ENCODE data around the gene CPNE2. TPM values are rescaled to one million over a fixed set of nuclear protein-coding genes. Genes with fewer than 3 reads are reported as not detected.

Gene CPNE2
- total and polyA plus RNA-seq, 4 donors = 38.1 to 76.3 (median 52.2) TPM

DNA sequence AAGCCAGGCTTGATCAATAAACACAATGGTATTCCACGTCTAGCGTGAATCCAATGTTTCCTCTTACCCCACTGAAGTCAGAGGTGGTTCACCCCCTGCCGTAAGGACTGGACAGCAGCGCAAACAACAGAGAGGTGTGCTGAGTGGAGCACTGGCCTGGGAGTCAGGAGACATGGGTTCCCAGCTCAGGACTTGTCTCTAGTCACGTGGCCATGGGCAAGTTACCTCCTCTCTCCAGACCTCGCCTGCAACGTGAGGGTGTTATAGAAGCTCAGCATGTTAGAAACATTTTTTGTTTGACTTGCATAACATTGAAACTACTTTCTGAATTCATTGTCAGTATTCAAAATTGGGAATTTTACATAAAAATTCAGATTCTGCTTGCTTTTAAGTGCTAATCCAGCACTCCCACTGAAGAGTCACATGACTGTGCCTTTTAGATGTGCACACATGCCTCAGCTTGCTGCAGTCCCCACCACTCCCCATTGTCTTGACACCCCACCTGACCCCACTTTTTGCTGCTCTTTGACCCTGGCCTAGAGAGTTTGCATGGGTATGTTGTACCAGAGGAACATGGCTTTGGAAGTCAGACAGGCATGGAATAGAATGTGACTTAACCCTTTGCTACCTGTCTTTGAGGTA lies 8.8 kb upstream of the CPNE2 start:
- H3K27ac ChIP-seq (ENCODE audit: low read depth in 1 of 2, low read length in 1 of 2) = peak overlapping the region in 1 of 2 donors; percentile 13

DNA sequence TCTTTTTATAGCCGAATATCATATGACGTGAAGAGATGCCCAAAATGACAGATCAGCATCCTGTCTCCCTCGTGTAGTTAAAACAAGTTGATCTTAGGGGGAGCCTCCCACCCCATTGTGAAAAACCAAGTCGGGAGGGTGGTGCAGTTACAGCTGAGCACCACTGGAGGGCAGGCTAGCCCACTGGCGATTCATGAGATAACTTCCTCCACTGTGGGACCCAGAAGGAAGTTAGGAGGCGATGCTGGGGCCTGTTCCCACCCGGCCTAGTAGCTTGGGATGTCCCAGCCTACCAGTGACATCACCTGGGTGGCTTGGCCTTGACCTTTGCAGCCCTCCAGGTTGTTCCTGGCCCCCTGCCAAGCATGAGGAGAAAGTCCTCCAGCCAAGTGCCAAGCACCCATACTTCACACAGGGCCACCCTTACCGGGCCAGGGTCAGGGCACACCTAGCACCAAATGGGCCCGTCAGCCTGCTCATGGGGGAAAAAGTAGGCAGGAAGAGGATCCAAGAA lies 8.1 kb upstream of the CPNE2 start:
- TF ChIP-seq, protein P1, sequence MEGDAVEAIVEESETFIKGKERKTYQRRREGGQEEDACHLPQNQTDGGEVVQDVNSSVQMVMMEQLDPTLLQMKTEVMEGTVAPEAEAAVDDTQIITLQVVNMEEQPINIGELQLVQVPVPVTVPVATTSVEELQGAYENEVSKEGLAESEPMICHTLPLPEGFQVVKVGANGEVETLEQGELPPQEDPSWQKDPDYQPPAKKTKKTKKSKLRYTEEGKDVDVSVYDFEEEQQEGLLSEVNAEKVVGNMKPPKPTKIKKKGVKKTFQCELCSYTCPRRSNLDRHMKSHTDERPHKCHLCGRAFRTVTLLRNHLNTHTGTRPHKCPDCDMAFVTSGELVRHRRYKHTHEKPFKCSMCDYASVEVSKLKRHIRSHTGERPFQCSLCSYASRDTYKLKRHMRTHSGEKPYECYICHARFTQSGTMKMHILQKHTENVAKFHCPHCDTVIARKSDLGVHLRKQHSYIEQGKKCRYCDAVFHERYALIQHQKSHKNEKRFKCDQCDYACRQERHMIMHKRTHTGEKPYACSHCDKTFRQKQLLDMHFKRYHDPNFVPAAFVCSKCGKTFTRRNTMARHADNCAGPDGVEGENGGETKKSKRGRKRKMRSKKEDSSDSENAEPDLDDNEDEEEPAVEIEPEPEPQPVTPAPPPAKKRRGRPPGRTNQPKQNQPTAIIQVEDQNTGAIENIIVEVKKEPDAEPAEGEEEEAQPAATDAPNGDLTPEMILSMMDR (IDR thresholded peaks at IDR 0.05; ENCODE audit: control extremely low read depth, extremely low read depth) = peak; percentile 98
- Histone ChIP-seq H3K27ac (ENCODE audit: low read depth in 1 of 2, low read length in 1 of 2) (peak overlapping the region in 1 of 2 donors; percentile 57), H3K9ac (ENCODE audit: insufficient read depth in 1 of 2, low read length in 2 of 2) (no peak overlapping the region), H3K4me1 (ENCODE audit: control insufficient read depth in 5 of 5, insufficient read depth in 5 of 5, low read length in 5 of 5) (peaks cover 0 to 2% (median 0%) of the 10 kb centered on the region in 5 donors), H3K4me3 (no peak overlapping the region), H3K9me3 (ENCODE audit: control insufficient read depth in 4 of 4, insufficient read depth in 3 of 4, low read length in 3 of 4) (no peaks in the 10 kb centered on the region), H3K27me3 (ENCODE audit: control insufficient read depth in 3 of 3, insufficient read depth in 3 of 3, low read length in 2 of 3) (no peaks in the 10 kb centered on the region), H3K36me3 (ENCODE audit: control insufficient read depth in 4 of 4, insufficient read depth in 4 of 4, low read length in 4 of 4) (peaks cover 0 to 12% (median 0%) of the 10 kb centered on the region in 4 donors)
- peak; percentile 80 to 83 (median 80) for DNase-seq
- ATAC-seq (ENCODE audit: insufficient read depth, low FRiP score) = peak; percentile 91
- WGBS, 2 donors = 12 to 13% methylated on average over 9 of the region's 9 CpGs

More for the DNA sequence above, 8.8 kb upstream of the CPNE2 start:
- H3K4me1 ChIP-seq (ENCODE audit: control insufficient read depth in 5 of 5, insufficient read depth in 5 of 5, low read length in 5 of 5) = peaks cover 0 to 2% (median 0%) of the 10 kb centered on the region in 5 donors
- no peak overlapping the region for H3K9ac ChIP-seq (ENCODE audit: insufficient read depth in 1 of 2, low read length in 2 of 2)
- DNase-seq = no peak
- H3K4me3 ChIP-seq = no peak overlapping the region
- no peaks in the 10 kb centered on the region for H3K9me3 ChIP-seq (ENCODE audit: control insufficient read depth in 4 of 4, insufficient read depth in 3 of 4, low read length in 3 of 4)
- peaks cover 0 to 16% (median 0%) of the 10 kb centered on the region in 4 donors for H3K36me3 ChIP-seq (ENCODE audit: control insufficient read depth in 4 of 4, insufficient read depth in 4 of 4, low read length in 4 of 4)
- ATAC-seq (ENCODE audit: insufficient read depth, low FRiP score) = no peak
- H3K27me3 ChIP-seq (ENCODE audit: control insufficient read depth in 3 of 3, insufficient read depth in 3 of 3, low read length in 2 of 3) = no peaks in the 10 kb centered on the region
- TF ChIP-seq, protein P1 (IDR thresholded peaks at IDR 0.05; ENCODE audit: control extremely low read depth, extremely low read depth) = no peak
- 80 to 87% methylated on average over 7 of the region's 7 CpGs for whole genome bisulfite sequencing, 2 donors

DNA sequence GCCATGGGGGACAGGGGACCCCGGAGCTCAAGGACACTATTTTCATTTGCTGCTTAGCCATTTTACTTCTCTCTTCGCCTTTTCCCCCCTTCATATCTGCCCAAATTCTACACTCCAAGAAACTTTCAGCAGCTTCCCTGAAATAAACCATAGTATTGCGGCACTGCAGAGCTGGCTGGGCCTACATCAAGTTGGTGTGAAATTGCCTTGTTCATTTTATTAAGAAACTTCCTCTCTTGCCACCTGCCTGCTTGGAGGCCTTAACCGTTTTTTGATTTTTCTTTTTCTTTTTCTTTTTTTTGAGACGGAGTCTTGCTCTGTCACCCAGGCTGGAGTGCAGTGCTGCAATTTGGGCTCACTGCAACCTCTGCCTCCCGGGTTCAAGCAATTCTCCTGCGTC lies 7.4 kb upstream of the CPNE2 start:
- Histone ChIP-seq H3K27ac (ENCODE audit: low read depth in 1 of 2, low read length in 1 of 2) (peak overlapping the region in 1 of 2 donors; percentile 57), H3K4me3 (no peak overlapping the region), H3K27me3 (ENCODE audit: control insufficient read depth in 3 of 3, insufficient read depth in 3 of 3, low read length in 2 of 3) (no peaks in the 10 kb centered on the region), H3K9ac (ENCODE audit: insufficient read depth in 1 of 2, low read length in 2 of 2) (no peak overlapping the region), H3K9me3 (ENCODE audit: control insufficient read depth in 4 of 4, insufficient read depth in 3 of 4, low read length in 3 of 4) (no peaks in the 10 kb centered on the region), H3K4me1 (ENCODE audit: control insufficient read depth in 5 of 5, insufficient read depth in 5 of 5, low read length in 5 of 5) (peaks cover 0 to 2% (median 0%) of the 10 kb centered on the region in 5 donors), H3K36me3 (ENCODE audit: control insufficient read depth in 4 of 4, insufficient read depth in 4 of 4, low read length in 4 of 4) (peaks cover 0 to 12% (median 0%) of the 10 kb centered on the region in 4 donors)
- TF ChIP-seq, protein P1 (IDR thresholded peaks at IDR 0.05; ENCODE audit: control extremely low read depth, extremely low read depth) = no peak
- DNase-seq (no peak), ATAC-seq (ENCODE audit: insufficient read depth, low FRiP score) (no peak)
- WGBS, 2 donors = 44 to 71% methylated on average over 7 of the region's 7 CpGs
